SK-N-MC (cell line): Measurements from ENCODE around the gene LARP7.
A peak's percentile ranks its signal among the peaks of the same experiment; 100 is the strongest.
"Not testable (repeated sequence)": the region's sequence is repeated elsewhere in the genome, so short reads cannot be mapped to it uniquely, and the experiment has no call there.

ENCODE experiments used
- DNase-seq: peaks from one replicate; pipeline ENCODE4 v3.0.0-alpha.2; 2011; ENCODE audit warnings: low read depth, low spot score
- H3K27ac ChIP-seq: fragments of 200-600 bp; sonication (generic); 2 replicates; pipeline ENCODE4 v1.5.1; 2016; ENCODE audit warnings: mixed run types
- H3K36me3 ChIP-seq: fragments of 200-600 bp; sonication (generic); 2 replicates; pipeline ENCODE4 v1.6.1; 2017; ENCODE audit warnings: antibody characterized with exemption, low read length, mixed read lengths; ENCODE audit not compliant: insufficient read depth
- H3K4me3 ChIP-seq: fragments of 200-600 bp; sonication (generic); 2 replicates; pipeline ENCODE4 v1.5.1; 2016
- H3K9ac ChIP-seq: fragments of 200-600 bp; sonication (generic); 2 replicates; pipeline ENCODE4 v1.8.0; 2017; ENCODE audit warnings: mixed run types, mixed read lengths; ENCODE audit not compliant: insufficient read length
- H3K9me3 ChIP-seq: fragments of 200-600 bp; sonication (generic); 2 replicates; pipeline ENCODE4 v1.6.1; 2017; ENCODE audit warnings: low read depth, mild to moderate bottlenecking, antibody characterized with exemption, low read length, moderate library complexity, mixed read lengths
- EZH2 ChIP-seq: fragments of 200-600 bp; sonication (generic); IDR thresholded peaks from one replicate; pipeline ENCODE4 v1.6.1; 2017; ENCODE audit warnings: antibody characterized with exemption
- FOXP2 ChIP-seq: optimal IDR thresholded peaks from 2 replicates; pipeline ENCODE3; 2011; ENCODE audit warnings: mild to moderate bottlenecking, moderate library complexity; ENCODE audit not compliant: insufficient read depth; ENCODE audit errors: extremely low read length, control extremely low read depth
- POLR2AphosphoS5 ChIP-seq: IDR thresholded peaks from 2 replicates; pipeline ENCODE4 v1.6.1; 2012; ENCODE audit warnings: mild to moderate bottlenecking, low read depth, low read length, borderline replicate concordance

Gene LARP7

GRCh38 chr4:112616984-112617383 is 20.0 kb upstream of the LARP7 start:
- no peaks in the 10 kb centered on the region for H3K9me3 ChIP-seq
- DNase-seq, result no peak
- H3K27ac ChIP-seq, result no peak overlapping the region
- H3K9ac ChIP-seq, result no peak overlapping the region
- no peak for TF ChIP-seq EZH2
- no peak for TF ChIP-seq FOXP2
- no peak for TF ChIP-seq POLR2AphosphoS5
- H3K4me3 ChIP-seq, result no peak overlapping the region
- peaks cover 27% of the 10 kb centered on the region for H3K36me3 ChIP-seq

GRCh38 chr4:112626228-112626627 is 10.7 kb upstream of the LARP7 start:
- Histone ChIP-seq H3K27ac (no peak overlapping the region), H3K4me3 (no peak overlapping the region), H3K9me3 (no peaks in the 10 kb centered on the region), H3K36me3 (peaks cover 14% of the 10 kb centered on the region), H3K9ac (no peak overlapping the region)
- DNase-seq, result no peak
- TF ChIP-seq EZH2 (no peak), FOXP2 (no peak), POLR2AphosphoS5 (no peak)

- DNase-seq, result peak; percentile 6
- no peak overlapping the region for H3K27ac ChIP-seq
- no peak overlapping the region for H3K4me3 ChIP-seq
- peak overlapping the region; percentile 40 for H3K9ac ChIP-seq
- no peaks in the 10 kb centered on the region for H3K9me3 ChIP-seq
- TF ChIP-seq FOXP2 (no peak), POLR2AphosphoS5 (no peak)
- peaks cover 10% of the 10 kb centered on the region; the same call in 1 of the 2 replicates for H3K36me3 ChIP-seq
These were observed 3.3 kb upstream of the LARP7 start for GRCh38 chr4:112633477-112634235.

- no peak for DNase-seq
- Histone ChIP-seq H3K9me3 (no peaks in the 10 kb centered on the region), H3K9ac (peak overlapping the region; percentile 97), H3K4me3 (peak overlapping the region; percentile 93), H3K36me3 (peaks cover 4% of the 10 kb centered on the region; the same call in 1 of the 2 replicates), H3K27ac (peak overlapping the region; percentile 84)
- no peak for TF ChIP-seq POLR2AphosphoS5
- TF ChIP-seq FOXP2, result no peak
- no peak for TF ChIP-seq EZH2
These were observed 566 bp downstream of the LARP7 start for GRCh38 chr4:112637552-112637866.

GRCh38 chr4:112642526-112642925 is 5.6 kb downstream of the LARP7 start:
- no peak for DNase-seq
- no peaks in the 10 kb centered on the region for H3K9me3 ChIP-seq
- TF ChIP-seq FOXP2, result no peak
- TF ChIP-seq POLR2AphosphoS5, result no peak
- no peak for TF ChIP-seq EZH2
- no peak overlapping the region for H3K4me3 ChIP-seq
- no peak overlapping the region for H3K27ac ChIP-seq
- peaks cover 24% of the 10 kb centered on the region for H3K36me3 ChIP-seq
- no peak overlapping the region for H3K9ac ChIP-seq

GRCh38 chr4:112644595-112645535 is 7.9 kb downstream of the LARP7 start:
- peaks cover 33% of the 10 kb centered on the region for H3K36me3 ChIP-seq
- not testable (repeated sequence) for H3K9me3 ChIP-seq, H3K9ac ChIP-seq, DNase-seq, H3K27ac ChIP-seq, H3K4me3 ChIP-seq

GRCh38 chr4:112645541-112646329 is 8.8 kb downstream of the LARP7 start:
- no peak for TF ChIP-seq FOXP2
- no peak for TF ChIP-seq POLR2AphosphoS5
- TF ChIP-seq EZH2, result no peak
- DNase-seq, result no peak
- H3K36me3 ChIP-seq, result peaks cover 36% of the 10 kb centered on the region

More at GRCh38 chr4:112645541-112646329, 8.8 kb downstream of the LARP7 start:
- H3K9me3 ChIP-seq, result no peaks in the 10 kb centered on the region
- no peak overlapping the region for H3K4me3 ChIP-seq
- H3K27ac ChIP-seq, result no peak overlapping the region
- no peak overlapping the region for H3K9ac ChIP-seq
